Esophagus squamous epithelium (tissue), 5 donors: ENCODE data around the gene OGDH. TPM values are rescaled to one million over a fixed set of nuclear protein-coding genes. Genes with fewer than 3 reads are reported as not detected.

Experiments
- DNase-seq: peaks from one replicate; lab custom pipeline; 2025; lab: John Stamatoyannopoulos, UW
- H3K27ac ChIP-seq, 4 donors: fragments of 200-600 bp; sonication (generic); one replicate each; pipeline ENCODE4 v1.5.1; 2016 to 2019; ENCODE audit warnings: mild to moderate bottlenecking in 1 of 4
- H3K27me3 ChIP-seq, 4 donors: fragments of 200-600 bp; sonication (generic); 1 replicate in 3 of 4; 2 replicates in 1 of 4; pipeline versions ENCODE4 v1.5.1 to v1.6.0; 2017 to 2021; ENCODE audit warnings: antibody characterized with exemption in 1 of 4
- H3K36me3 ChIP-seq, 3 donors: fragments of 200-600 bp; sonication (generic); one replicate each; pipeline ENCODE4 v1.5.1; 2016 to 2019
- H3K4me1 ChIP-seq, 3 donors: fragments of 200-600 bp; sonication (generic); one replicate each; pipeline ENCODE4 v1.5.1; 2017 to 2019
- H3K4me3 ChIP-seq, 4 donors: fragments of 200-600 bp; sonication (generic); 1 replicate in 3 of 4; 2 replicates in 1 of 4; pipeline ENCODE4 v1.5.1; 2016 to 2019; ENCODE audit warnings: mild to moderate bottlenecking in 2 of 4, moderate library complexity in 1 of 4
- H3K9me3 ChIP-seq, 3 donors: fragments of 200-600 bp; sonication (generic); one replicate each; pipeline ENCODE4 v1.5.1; 2016 to 2019
- POLR2A ChIP-seq, 4 donors: fragments of 450-650 bp; IDR thresholded peaks; one replicate each; pipeline ENCODE4 v1.6.1; 2017; ENCODE audit warnings: antibody characterized with exemption in 4 of 4, mild to moderate bottlenecking in 4 of 4, moderate library complexity in 3 of 4
- WGBS, 2 donors: methylation state at CpG; one replicate each; pipeline ENCODE4 v1.1.5; 2018; 5-methylcytosine and 5-hydroxymethylcytosine counted together
- intact Hi-C: fragments of 100-400 bp; cut with DNase I; formaldehyde crosslinking; loops from one replicate; pipeline ENCODE4 v1.15.0; 2022
- total RNA-seq, 4 donors: library from RNA; depleted of rRNA; stranded (reverse); fragments of >200 nt; gene quantifications; one replicate each; pipeline ENCODE4 v1.1.0, GENCODE V29; 2016
- TF ChIP-seq, protein P1 (sequence below), 6 experiments: fragments of 450-650 bp in 4 of 6; fragments of 200-600 bp in 2 of 6; sonication (generic) in 2 of 6; IDR thresholded peaks; one replicate each; pipeline ENCODE4 v1.5.1; 2016 to 2019; ENCODE audit warnings: antibody characterized with exemption in 6 of 6, mild to moderate bottlenecking in 4 of 6, moderate library complexity in 4 of 6
- donor health status: DM: yes; HTN: yes; CAD: no.

The OGDH gene
- total RNA-seq, 4 donors from 2014 or later, result 68.9 to 102 (median 89.5) TPM

DNA sequence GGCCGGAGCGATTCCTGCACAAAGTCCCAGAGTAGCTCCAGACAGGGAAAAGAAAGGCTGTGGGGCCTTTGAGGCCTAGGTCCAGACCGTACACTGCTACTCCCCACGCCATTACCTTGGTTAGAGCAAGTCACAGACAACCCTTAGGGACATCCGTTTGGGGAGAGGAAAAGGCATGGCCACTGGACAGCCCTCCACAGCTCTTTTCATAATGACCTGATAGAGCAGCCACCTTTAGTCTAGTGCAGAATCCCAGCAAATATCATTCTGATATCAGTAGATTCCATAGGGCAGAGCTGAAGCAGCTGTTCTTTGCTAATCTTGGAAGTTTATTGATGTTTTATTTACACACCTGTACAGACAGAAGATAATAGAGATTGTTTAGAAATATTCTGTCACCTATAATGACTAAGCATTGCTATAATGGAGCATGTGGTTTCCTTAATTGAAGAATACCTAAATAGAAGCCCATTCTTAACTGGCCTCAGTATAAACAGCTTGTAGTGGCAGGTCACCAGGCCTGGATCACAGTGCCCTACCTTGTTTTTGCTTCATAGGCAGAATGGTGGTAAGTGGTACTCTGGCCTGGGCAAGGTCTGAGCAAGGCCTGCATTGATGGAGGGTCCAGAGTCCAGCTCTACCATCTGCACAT is 27.9 kb downstream of the OGDH start:
- Histone ChIP-seq H3K27ac (peak overlapping the region; percentile 62 to 96 (median 90)), H3K4me3 (no peak overlapping the region), H3K36me3 (peaks cover 0 to 26% (median 6%) of the 10 kb centered on the region in 3 donors), H3K4me1 (peaks cover 56 to 92% (median 69%) of the 10 kb centered on the region in 3 donors), H3K9me3 (no peaks in the 10 kb centered on the region), H3K27me3 (no peaks in the 10 kb centered on the region)
- TF ChIP-seq POLR2A (IDR thresholded peaks at IDR 0.05), result no peak
- TF ChIP-seq, protein P1, sequence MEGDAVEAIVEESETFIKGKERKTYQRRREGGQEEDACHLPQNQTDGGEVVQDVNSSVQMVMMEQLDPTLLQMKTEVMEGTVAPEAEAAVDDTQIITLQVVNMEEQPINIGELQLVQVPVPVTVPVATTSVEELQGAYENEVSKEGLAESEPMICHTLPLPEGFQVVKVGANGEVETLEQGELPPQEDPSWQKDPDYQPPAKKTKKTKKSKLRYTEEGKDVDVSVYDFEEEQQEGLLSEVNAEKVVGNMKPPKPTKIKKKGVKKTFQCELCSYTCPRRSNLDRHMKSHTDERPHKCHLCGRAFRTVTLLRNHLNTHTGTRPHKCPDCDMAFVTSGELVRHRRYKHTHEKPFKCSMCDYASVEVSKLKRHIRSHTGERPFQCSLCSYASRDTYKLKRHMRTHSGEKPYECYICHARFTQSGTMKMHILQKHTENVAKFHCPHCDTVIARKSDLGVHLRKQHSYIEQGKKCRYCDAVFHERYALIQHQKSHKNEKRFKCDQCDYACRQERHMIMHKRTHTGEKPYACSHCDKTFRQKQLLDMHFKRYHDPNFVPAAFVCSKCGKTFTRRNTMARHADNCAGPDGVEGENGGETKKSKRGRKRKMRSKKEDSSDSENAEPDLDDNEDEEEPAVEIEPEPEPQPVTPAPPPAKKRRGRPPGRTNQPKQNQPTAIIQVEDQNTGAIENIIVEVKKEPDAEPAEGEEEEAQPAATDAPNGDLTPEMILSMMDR (IDR thresholded peaks at IDR 0.05), result no peak
- intact Hi-C loops, result no loop called here
- no peak for DNase-seq
- WGBS, 2 donors, result 68 to 83% methylated on average over 3 to 4 of the region's 5 CpGs

DNA sequence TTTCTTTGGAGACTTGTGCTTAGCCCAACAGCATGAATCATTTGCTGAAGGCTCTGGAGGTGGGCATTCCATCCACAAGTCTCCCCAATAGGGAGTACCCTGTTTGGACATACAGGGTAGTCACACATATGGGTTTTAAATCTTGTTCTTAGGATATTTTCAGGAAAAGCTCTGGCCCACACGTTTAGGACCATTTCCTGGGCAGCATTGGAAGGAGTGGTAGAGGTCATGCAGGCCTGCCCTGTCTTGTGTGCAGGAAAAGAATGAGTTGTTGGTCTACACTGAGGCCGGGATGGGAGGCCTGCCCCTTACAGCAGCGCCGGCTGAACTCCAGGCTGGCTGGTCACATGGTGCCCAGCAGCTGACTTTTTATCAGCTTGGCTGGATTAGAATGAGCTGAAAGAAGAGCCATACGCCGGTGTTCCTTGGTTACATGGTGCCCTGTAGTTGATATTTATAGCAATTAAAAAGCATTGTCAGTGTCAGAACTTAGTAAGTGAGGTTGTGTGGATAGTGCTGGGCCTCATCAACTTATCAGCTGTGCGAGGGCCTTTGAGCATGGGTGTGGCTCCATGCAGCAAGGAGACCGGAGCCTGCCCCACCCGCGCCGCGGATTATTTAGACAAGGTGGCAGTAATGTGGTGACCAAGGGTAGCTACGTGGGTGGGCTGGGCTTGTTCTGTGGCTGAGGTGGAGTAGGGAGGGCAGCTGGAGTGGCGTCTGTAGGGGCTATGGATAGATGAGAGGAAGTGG is 28.6 kb downstream of the OGDH start:
- no peak for TF ChIP-seq POLR2A (IDR thresholded peaks at IDR 0.05)
- TF ChIP-seq, protein P1 (IDR thresholded peaks at IDR 0.05), result no peak
- Histone ChIP-seq H3K36me3 (peaks cover 0 to 22% (median 3%) of the 10 kb centered on the region in 3 donors), H3K9me3 (no peaks in the 10 kb centered on the region), H3K4me3 (no peak overlapping the region), H3K27me3 (no peaks in the 10 kb centered on the region), H3K4me1 (peaks cover 63 to 99% (median 76%) of the 10 kb centered on the region in 3 donors), H3K27ac (peak overlapping the region; percentile 62 to 96 (median 90))
- DNase-seq, result no peak
- 78 to 85% methylated on average over 11 to 14 of the region's 14 CpGs for WGBS, 2 donors
- intact Hi-C loops, result no loop called here

DNA sequence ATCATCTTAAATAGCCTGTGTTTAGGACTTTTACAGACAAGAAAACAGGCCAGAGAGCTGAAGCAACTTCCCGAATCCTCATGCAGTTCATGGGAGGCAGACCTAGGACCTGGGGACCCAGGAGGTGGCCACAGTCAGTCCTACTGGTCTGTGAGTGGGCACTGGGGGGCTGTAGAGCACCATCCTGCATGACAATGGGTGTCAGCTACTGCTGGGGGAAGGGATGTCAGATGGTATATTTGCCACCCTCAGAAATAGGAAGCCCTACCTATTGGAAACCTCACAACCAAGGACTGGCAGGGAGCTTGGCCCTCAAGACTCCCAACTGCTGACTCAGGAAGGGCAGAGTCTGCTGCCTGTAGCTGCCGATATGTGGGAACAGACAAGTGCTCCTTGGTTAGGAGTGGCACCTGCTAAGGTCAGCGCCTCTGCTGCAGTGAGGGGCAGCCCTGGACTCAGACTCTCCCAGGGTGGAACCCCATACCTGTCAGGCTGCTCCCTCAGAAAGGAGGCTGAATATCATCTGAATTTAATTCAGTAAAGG is 29.7 kb downstream of the OGDH start:
- Histone ChIP-seq H3K4me1 (peaks cover 71 to 98% (median 84%) of the 10 kb centered on the region in 3 donors), H3K36me3 (peaks cover 0 to 11% (median 0%) of the 10 kb centered on the region in 3 donors), H3K27ac (peak overlapping the region; percentile 68 to 96 (median 93)), H3K9me3 (no peaks in the 10 kb centered on the region), H3K27me3 (no peaks in the 10 kb centered on the region), H3K4me3 (no peak overlapping the region)
- WGBS, 2 donors, result 100% methylated on average over 1 of the region's 3 CpGs; no CpG with 5 or more reads in 1 of the 2 donors
- TF ChIP-seq POLR2A (IDR thresholded peaks at IDR 0.05), result no peak
- TF ChIP-seq, protein P1 (IDR thresholded peaks at IDR 0.05), result no peak
- DNase-seq, result no peak
- intact Hi-C loops, result no loop called here

DNA sequence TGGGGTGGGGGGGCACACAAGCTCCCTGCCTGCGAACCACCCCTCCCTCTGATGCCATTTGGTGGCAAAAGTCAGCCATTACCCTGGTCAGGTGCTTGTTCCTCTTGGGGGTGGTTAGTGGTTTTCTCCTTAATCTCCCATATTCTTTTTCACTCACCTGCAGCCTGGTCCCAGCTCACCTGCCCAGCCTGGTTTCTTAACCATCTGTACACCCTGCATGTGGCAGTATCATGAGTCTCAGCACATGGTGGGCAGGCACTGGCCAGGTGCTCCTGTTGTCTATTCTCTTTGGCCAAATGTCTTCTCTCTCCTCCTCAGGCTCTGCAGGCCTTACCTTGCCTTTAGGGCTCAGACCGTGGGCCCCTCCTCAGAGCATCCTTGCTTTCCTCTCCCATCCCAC is 30.5 kb downstream of the OGDH start:
- 80 to 98% methylated on average over 2 of the region's 2 CpGs for WGBS, 2 donors
- TF ChIP-seq, protein P1 (IDR thresholded peaks at IDR 0.05), result no peak
- TF ChIP-seq POLR2A (IDR thresholded peaks at IDR 0.05), result no peak
- H3K27me3 ChIP-seq, result no peaks in the 10 kb centered on the region
- intact Hi-C loops, result no loop called here
- H3K4me3 ChIP-seq, result no peak overlapping the region
- H3K4me1 ChIP-seq, result peaks cover 68 to 90% (median 81%) of the 10 kb centered on the region in 3 donors
- H3K27ac ChIP-seq, result peak overlapping the region; percentile 68 to 96 (median 93)
- no peaks in the 10 kb centered on the region for H3K9me3 ChIP-seq
- no peak for DNase-seq
- peaks cover 0 to 2% (median 0%) of the 10 kb centered on the region in 3 donors for H3K36me3 ChIP-seq
